Fibroblast of the conjunctiva (primary cell): ENCODE results near the gene NAALADL1.
"Not testable (repeated sequence)": the region's sequence is repeated elsewhere in the genome, so short reads cannot be mapped to it uniquely, and the experiment has no call there.

Source experiments
- DNase-seq: peaks from one replicate; pipeline ENCODE4 v3.0.0-alpha.2; 2010; ENCODE audit warnings: low read depth

The NAALADL1 gene

DNA sequence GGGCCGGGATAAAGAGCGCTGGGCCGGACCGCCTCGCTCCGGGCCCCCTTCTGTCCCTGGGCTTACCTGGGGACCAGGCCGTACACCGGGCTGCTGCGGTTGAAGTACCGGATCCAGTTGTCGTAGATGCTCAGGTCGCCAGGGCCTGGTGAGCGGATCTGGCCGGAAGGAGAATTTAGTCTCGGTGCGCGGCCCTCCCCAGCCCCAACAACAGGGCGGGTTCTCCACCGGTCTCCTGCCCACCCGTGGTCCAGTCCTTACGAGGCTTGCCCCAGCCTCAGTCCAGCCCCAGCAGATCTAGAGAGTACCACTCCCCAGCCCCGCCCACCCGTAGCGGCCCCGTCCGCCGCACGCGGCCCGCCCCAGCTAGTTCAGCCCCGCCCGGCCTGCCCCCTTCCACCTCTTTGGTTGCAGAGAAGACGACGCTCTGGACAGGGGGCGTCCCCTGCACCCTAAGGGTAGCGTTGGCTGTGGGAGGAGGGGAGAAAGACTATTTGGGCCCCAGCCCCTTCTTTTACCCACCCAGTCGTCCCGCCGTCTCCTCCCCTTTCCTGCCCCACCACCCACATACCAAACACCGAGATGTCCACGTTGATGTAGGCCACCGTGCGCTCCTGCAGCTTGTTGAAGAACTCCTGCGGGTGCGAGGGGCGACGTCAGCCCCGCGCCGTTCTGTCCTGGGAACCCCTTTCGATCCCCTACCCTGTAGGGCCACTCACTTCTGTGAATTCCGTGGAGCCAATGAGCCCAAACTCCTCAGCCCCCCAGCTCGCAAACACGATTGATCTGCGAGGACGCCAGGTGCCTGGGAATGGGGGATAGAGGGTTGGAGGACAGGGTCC lies 10.6 kb downstream of the NAALADL1 start:
- no peak for DNase-seq

DNA sequence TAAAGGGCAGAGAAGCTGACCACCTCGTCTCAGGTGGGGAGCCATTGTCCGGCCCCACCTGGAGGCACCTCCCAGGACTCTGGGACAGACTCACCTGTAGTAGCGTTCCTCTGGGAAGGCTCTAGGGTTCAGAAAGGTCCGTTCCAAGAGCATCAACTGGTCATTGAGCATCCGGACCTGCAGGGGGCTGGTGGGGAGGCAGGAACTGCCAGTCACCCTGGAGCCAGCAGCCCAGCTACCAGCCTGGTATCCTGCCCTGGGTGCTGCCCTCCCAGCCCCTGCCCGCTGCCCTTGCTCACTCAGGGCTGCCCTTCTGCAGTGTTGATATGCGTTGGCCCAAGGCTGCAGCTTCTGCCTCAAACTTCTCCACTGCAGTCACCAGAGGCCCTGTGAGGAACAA lies 12.6 kb downstream of the NAALADL1 start:
- DNase-seq = no peak

DNA sequence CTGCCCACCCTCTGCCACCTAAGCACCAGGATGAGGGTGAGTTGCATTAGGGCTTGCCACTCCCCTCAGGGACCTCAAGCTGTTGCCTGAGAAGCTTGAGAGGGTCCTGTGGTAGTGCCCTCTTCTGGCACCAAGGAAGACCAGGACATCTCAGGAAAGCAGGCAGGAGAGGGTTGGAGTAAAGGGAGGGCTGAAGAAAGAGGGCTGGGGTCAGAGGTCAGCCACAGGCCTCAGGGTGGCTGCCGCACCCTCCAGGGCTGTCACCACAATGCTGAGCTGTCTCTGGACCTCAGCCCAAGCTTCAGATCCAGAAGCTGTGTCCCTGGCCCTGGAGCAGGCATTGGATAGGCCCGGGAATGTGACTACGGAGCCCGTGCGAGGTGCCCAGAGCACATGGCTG lies 13.3 kb downstream of the NAALADL1 start:
- no peak for DNase-seq

DNA sequence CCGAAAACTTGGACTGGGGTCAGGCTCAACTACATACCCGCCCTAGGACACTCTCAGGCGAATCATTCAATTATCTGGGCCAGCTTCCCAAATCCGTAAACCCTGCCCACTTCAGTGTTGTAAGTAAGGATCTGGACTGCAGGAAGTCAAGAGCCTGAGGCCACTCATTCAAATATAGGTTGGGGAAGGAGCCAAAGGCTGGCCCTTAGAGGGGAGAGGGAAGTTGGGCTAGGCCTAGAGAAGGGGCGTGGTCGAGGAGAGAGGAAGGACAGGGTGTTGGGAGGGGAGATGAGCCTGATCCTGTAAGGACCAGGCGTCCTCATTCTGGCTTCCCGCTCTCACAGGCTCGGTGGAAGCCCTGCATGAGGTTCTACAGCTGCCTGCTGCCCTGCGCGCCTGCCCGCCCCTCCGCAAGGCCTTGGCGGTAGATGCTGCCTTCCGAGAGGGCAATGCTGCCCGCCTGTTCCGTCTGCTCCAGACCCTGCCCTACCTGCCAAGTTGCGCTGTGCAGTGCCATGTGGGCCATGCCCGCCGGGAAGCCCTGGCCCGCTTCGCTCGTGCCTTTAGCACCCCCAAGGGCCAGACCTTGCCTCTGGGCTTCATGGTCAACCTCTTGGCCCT lies 14.4 kb downstream of the NAALADL1 start:
- peak; percentile 30 for DNase-seq

- no peak for DNase-seq
These were observed 15.5 kb downstream of the NAALADL1 start for GRCh38 chr11:65042891-65043290.

DNA sequence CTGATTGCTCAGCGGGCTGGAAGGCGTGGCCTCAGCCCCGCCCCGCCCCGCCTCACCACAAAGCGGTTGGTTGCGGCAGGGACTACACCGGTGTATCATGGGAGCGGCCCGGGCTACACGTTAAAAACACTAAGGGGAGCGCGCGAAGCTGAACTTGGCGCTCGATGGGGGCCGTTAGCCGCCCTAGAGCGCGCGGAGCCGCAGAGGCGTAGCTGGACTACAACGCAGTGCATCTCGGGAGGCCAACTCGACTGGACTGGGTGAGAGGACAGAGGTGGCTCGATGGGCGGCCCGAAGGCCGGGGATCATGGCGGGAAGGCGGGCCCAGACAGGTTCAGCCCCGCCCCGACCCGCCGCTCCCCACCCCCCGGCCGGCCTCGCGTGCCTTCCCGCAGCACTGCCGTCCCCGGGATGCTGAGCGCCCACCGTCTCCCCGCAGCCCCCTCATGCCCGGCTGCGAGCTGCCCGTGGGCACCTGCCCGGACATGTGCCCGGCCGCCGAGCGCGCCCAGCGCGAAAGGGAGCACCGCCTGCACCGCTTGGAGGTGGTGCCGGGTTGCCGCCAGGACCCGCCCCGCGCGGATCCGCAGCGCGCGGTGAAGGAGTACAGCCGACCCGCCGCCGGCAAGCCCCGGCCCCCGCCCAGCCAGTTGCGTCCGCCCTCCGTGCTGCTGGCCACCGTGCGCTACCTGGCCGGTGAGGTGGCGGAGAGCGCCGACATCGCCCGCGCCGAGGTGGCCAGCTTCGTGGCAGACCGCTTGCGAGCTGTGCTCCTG lies 17.3 kb downstream of the NAALADL1 start, which contains the start of gene SAC3D1:
SAC3D1 (plus strand) TSS at position 364 of the 776 bp plus-strand sequence; CDS start at position 447, 83 bp downstream.
- peak; percentile 95 for DNase-seq

DNA sequence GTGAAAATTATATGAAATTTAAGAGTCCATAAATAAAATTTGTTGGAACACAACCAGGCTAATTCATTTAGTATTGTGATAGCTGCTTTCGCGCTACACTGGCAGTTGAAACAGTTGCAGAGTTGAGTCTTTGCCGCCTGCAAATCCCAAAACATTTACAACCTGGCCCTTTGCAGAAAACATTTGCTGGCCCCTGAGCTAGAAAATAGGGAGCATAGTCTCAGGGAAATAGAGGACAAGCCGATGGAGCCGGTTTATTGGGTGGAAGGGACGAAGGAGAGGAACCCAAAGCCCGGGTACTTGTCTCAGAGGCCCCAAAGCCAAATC lies 17.9 kb downstream of the NAALADL1 start:
- no peak for DNase-seq

DNA sequence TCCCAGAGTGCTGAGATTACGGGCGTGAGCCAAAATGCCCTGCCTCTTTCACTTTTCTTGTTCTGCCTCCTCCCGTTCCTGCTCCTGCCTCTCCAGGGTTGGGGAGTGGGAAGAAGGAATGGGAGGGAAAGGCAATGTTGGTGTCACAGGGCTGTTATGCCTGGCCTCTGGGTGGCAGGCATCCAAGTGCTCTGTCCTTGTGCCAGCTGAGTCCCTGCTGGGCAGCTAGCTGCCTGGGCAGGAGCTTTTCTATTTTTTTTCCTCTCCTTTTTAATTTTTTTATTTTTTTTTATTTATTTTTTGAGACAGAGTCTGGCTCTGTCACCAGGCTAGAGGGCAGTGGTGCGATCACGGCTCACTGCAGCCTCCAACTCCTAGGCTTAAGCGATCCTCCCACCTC lies 21.4 kb downstream of the NAALADL1 start:
- no peak for DNase-seq

DNA sequence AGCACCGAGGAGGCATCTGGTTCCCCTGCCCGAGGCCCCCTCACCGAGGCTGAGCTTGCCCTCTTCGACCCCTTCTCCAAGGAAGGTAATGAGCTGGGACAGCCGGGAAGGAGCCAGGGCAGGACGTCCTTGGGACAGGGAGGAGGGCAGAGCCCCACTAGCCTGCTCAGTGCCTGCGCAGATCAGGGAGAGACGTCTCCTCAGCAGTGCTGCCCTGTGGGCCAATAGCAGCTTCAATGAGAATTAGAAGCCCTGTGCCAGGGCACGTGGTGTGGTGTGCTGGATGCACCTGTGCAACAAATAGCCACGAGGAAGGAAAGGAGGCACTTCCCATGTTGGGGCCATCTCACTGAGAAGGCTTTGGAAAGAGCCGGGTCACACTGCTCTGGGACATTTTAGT lies 22.8 kb downstream of the NAALADL1 start:
- no peak for DNase-seq

DNA sequence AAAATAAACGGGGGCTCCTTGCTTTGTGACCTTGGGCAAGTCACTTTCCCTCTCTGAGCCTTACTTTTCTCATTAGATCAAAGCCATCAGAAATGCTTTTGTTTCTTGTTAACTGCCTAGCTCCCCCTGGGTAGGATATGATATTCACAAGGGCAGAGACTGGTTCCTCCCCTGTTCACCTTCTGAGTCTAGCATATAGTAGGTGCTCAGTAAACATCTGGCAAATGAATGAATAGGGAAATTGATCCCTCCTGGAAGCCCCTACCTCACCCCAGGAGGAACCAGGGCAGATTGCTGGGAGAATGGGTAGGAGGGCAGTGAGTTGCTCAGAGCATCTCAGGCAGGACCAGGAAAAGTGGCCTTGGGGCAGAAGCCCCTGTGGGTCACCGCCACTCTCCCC lies 23.9 kb downstream of the NAALADL1 start:
- no peak for DNase-seq

DNA sequence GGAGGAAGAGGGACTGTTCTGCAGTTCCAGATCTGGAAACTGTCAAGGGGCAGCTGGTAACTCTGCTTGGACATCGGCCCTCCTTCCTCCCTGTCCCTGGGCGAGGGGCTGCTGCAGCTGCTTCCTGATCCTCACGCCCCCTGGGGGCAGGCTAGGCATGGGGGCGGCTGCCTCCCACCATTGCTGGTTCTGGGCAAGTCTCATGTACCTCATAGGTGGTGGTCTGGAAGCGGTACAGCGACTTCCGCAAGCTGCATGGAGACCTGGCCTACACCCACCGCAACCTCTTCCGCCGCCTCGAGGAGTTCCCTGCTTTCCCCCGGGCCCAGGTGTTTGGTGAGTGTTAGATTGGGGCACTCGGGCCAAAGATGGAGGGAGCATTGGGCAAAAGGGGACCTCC lies 26.1 kb downstream of the NAALADL1 start:
- no peak for DNase-seq

GRCh38 chr11:65027213-65028067 lies 30.9 kb downstream of the NAALADL1 start, which contains the start of gene SNX15:
Gene SNX15 (plus strand): TSS chr11:65027439. CDS start chr11:65027538, 99 bp downstream.
- DNase-seq = peak; percentile 90

DNA sequence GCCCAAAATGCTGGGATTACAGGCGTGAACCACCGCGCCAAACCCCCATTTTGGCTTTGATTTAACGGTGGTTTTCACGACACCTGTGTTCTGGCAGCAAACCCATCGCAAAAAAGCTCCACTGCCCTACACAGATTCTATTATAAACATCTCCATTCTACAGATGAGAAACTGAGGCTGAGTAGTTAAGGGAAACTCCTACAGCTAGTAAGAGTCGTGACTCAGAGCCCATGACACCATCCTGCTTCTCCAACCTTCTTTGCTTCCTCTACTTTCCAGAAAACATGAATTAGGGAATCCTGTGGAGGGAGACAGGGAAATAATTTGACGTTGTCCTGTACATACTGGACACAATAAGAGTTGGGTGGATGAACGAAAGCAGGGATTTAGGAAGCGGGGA lies 31.5 kb downstream of the NAALADL1 start:
- DNase-seq = no peak

GRCh38 chr11:65023502-65023901 lies 34.9 kb downstream of the NAALADL1 start:
- not testable (repeated sequence) for DNase-seq

GRCh38 chr11:65021509-65021908 lies 36.8 kb downstream of the NAALADL1 start:
- no peak for DNase-seq

GRCh38 chr11:65021003-65021402 lies 37.4 kb downstream of the NAALADL1 start:
- DNase-seq = no peak

- no peak for DNase-seq
These were observed 38.5 kb downstream of the NAALADL1 start for GRCh38 chr11:65019824-65020223.

GRCh38 chr11:65017937-65018336 lies 40.4 kb downstream of the NAALADL1 start:
- DNase-seq = no peak

GRCh38 chr11:65016705-65017104 lies 41.6 kb downstream of the NAALADL1 start:
- no peak for DNase-seq

GRCh38 chr11:65014726-65015227 lies 43.6 kb downstream of the NAALADL1 start:
- no peak for DNase-seq

GRCh38 chr11:65013888-65014725 lies 44.2 kb downstream of the NAALADL1 start, which contains the start of gene ARL2:
Gene ARL2 (plus strand): TSS chr11:65014160. CDS start chr11:65014208, 48 bp downstream.
- DNase-seq = peak; percentile 82
